NCI-H2196 (cell line): Measurements from ENCODE around the gene FCHO2.
A peak's percentile ranks its signal among the peaks of the same experiment; 100 is the strongest.

Source experiments
- DNase-seq: peaks from one replicate; lab custom pipeline; 2025; ENCODE audit not compliant: unreplicated experiment; lab: John Stamatoyannopoulos, UW

Gene FCHO2

GRCh38 chr5:73111536-73111935 is 155.7 kb downstream of the FCHO2 start:
- no peak for DNase-seq

DNA sequence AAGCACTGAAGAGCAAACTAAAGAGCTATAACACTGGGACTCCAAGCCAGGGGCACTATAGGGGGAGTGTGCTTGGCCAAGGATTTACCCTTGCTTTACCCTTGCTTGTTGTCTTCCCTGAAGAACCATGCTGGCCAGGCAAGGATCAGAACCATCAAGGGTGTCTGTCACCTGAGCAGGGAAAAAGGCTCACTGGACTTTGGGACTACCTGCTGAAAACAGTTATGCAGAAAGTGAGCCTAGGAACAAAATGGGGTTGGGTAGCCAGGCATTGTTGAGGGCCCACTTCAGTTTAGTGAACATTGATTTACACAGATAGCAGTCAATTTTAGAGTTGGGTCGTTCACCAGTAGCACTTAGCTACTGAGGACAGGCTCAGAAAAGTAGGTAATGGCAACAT is 156.5 kb downstream of the FCHO2 start:
- no peak for DNase-seq

- DNase-seq = no peak
Observed at GRCh38 chr5:73114044-73114688, 158.3 kb downstream of the FCHO2 start.

GRCh38 chr5:73115399-73116051 is 159.7 kb downstream of the FCHO2 start:
- DNase-seq = no peak

GRCh38 chr5:73116506-73116905 is 160.7 kb downstream of the FCHO2 start:
- DNase-seq = no peak

GRCh38 chr5:73117088-73117740 is 161.4 kb downstream of the FCHO2 start:
- DNase-seq = no peak

GRCh38 chr5:73118391-73118973 is 162.6 kb downstream of the FCHO2 start:
- DNase-seq = peak; percentile 66

DNA sequence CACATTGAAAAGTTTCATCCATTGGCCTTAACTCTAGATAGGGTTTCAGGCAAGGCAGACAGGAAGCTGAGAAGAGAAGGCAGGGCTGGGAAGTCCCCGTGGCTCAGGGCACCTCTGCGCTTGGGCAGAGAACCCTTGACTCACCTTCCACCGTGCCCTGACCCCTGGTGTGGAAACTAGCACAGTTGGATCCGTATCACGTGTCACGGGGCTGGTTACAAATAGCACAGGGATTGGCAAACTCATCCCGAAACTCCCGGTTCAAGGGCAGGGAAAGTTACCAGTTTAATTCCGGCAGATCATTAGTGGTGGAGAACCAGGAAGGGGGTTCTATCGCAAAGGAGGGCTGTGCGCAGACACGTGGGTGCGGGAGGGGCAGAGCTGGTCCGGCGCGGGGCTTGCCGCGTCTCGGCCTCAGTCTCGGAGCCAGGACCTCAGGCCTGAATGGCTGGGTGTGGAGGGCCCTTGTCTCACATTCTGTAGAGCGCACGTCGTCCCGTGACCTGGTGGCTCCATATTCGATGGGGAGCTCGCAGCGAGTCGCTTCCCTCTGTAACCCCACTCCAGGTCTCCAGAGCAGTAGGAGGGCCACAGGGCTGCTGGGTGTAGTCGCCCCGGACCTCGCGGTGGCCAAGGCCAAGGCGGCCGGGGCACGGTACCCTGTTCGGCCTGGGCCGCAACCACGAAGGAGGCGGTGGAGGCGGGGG is 163.8 kb downstream of the FCHO2 start:
- no peak for DNase-seq

- DNase-seq = peak; percentile 12
Observed at GRCh38 chr5:73120222-73121118, 164.6 kb downstream of the FCHO2 start, which contains the start of gene TMEM171. TMEM171 (plus strand) TSS chr5:73120575; CDS start chr5:73123374, 2,799 bp downstream.

GRCh38 chr5:73121119-73121463 is 165.2 kb downstream of the FCHO2 start:
- no peak for DNase-seq

DNA sequence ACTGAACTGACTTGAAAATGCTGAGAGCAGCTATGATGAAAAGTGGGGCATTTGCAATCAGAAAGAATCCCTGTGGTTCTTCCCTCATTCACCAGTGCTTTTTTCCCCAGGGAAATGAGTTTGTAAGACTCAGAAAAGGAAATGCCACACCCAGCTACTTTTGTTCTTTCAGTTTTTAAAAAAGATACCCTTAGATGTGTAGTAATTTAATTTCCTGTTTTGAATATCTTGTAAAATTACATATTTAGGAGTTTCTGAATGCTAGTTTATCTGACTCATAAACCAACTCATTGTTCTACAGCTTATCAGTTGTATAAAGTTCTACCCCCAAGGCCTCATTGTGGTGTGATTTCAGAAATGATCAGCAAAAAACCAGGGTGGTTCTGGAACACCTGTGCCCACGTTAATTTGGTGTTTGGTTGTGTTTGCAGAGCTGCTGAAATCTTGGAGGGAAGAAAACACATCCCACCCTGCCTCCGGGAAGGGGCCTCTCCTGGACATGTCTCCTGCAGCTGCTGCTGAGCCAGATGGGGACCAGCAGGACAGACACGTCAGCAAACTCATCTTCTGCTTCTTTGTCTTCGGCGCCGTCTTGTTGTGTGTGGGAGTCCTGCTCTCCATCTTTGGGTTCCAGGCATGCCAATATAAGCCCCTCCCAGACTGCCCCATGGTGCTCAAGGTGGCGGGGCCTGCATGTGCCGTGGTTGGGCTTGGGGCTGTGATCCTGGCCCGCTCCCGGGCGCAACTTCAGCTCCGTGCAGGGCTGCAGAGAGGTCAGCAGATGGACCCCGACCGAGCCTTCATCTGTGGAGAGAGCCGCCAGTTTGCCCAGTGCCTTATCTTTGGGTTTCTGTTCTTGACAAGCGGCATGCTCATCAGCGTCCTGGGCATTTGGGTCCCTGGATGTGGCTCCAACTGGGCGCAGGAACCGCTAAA is 167.3 kb downstream of the FCHO2 start:
- no peak for DNase-seq

DNA sequence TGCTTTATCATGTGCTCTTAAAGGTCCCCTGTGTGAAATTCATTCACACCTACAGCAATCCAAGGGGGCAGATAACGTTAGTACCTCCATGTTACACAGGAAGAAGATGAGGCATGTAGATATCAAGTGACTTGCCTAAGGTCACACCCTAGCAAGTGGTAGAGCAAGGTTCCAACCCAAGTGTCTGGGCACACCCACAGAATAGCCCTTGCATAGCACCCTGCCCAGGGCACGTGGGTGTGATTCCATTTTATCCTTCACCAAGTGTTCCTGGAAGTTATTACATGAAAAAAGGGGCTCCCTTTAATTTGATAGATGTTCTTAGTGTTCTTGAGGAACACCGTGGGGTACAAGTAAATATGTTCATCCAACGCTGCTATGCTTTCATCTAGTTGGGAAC is 169.4 kb downstream of the FCHO2 start:
- DNase-seq = no peak

DNA sequence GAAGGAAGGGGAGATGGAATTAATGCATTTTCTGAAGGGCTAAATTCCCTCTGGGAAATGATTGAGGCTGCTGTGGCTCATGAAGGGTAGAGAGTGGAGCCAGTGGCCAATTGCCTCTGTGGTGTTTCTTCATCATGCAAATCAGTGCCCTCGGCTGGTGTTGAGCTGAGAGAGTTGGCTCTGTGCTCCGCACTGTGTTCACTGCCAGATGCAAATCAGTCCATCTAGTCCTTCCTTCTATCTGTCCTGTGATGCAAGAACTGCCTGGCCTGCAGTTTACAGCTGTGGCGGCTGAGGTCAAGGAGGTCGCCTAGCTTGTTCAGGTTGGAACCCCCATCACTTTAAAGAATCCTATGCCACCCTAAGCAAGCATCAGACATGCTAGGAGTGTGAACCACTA is 170.5 kb downstream of the FCHO2 start:
- DNase-seq = no peak

DNA sequence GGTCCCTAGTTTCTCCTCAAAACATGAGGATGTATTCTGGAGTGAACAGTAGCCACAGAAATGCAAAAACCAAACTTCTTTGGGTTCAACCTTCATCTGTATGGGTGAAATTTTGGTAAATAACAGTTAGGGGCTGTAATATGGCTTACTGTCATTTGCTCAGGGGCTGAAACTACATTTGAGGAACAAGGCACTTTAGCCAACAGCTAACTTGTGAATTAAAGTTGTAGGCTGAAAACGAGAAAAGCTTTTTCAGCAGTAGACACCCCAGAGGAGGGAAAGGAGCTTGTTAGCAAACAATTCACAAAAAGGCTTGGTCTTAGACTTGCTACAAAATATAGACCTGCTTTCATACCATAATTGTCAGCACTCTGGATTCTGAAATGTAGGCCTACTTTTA is 171.1 kb downstream of the FCHO2 start:
- no peak for DNase-seq

- no peak for DNase-seq
Observed at GRCh38 chr5:73129143-73129542, 173.3 kb downstream of the FCHO2 start.

DNA sequence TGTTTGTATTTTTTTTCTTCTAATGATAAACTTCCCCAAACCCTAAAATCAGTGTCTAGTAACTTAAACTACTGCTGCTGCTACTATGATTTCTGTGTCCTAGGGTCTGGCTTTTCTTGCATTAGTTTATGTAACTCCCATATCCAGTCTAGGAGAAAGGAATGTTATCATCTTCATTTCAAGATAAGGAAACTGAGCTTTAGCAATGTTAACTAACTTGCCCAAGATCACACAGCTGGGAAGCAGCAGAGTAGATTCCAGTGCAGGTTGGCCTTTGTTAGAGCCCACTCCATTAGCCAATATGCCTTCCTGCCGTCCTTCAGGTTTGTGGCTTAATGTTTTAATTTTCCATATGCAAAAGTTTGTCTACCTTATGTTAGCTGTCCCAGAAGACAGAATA is 175.0 kb downstream of the FCHO2 start:
- DNase-seq = no peak

DNA sequence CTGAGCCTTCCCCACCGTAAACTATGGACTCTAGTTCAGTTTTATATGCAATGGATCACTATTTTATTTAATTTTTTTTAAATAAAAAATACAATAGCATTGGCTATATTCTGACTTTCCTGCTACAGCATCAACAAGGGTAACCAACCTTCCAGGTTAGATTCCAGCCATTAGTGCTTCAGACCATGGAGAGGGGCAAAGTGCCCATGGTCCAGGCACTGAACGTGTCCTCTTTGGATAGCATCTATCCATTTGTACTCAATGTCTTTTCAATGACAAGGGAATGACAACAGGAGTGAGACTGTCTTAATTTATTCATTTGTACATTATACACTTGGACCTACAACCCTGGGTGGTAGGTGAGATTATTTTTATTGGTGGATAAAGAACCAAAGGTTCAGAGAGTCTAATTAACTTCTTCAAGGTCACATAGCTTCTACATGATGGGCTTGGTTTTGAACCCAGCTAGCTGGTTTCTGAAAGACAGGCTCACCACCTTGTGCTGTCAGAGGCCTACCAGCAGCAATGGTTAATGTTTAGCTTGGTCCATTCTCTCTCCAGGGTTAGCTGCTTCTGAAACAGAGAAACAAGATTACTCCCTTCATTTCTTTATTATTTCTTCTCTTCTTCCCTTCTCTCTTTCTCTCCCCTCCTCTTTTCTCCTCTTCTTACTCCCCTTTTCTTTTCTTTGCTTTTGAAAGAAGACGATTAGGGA is 176.0 kb downstream of the FCHO2 start:
- no peak for DNase-seq

DNA sequence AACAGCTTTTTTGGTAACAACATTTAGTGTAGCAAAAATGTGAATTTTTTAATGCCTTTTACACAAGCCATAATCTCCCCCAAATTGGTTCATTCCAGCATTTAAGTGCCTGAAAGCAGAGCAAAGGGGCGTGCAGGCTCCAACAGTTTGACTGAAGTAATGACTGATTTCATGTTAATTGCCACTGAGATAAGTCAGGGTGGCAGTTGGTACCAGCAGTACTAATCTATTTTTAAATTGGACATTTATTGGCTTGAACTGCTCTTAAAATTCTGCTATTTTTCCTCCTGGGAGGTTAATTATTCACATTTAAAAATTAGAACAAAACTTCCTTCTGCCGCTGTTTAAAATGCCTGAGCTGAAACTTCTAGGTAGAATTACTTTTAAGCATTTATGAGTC is 176.9 kb downstream of the FCHO2 start:
- no peak for DNase-seq

DNA sequence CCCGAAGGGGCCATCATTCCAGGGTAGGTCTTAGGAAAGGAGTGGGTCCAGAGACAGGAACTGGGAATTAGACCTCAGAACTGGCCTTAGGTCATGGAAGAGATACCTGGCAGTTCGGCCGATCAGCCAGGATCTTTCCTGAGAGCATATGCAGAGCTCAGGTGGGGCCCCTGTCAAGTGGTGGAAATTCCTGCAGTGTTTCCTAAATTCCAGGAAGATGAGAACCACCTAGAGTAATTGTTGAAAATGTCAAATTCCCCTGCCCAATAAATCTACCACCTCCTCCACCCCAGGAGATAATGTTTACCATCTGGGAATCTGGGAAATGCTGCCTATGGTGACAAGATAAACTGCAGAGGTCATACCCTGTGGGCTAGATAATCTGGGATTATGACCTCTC is 179.2 kb downstream of the FCHO2 start:
- DNase-seq = no peak
